H7 (cell line): ENCODE results near the gene TMTC1. TPM values are rescaled to one million over a fixed set of nuclear protein-coding genes. Genes with fewer than 3 reads are reported as not detected.
"Not testable (repeated sequence)": the region's sequence is repeated elsewhere in the genome, so short reads cannot be mapped to it uniquely, and the experiment has no call there.

Experiments used
- DNase-seq: peaks from one replicate; pipeline ENCODE4 v3.0.0; 2012
- H3K27me3 ChIP-seq: 2 replicates; pipeline ENCODE4 v1.6.0; 2011; ENCODE audit warnings: mild to moderate bottlenecking, low read length; ENCODE audit not compliant: control insufficient read depth, insufficient read depth
- H3K36me3 ChIP-seq: replicated peaks from 2 replicates; pipeline ENCODE4 v1.5.1; 2011; ENCODE audit warnings: low read length; ENCODE audit not compliant: control insufficient read depth, insufficient read depth
- H3K4me3 ChIP-seq: 2 replicates; pipeline ENCODE4 v1.5.1; 2011; ENCODE audit warnings: low read depth, mild to moderate bottlenecking, control low read depth, low read length, moderate library complexity; ENCODE audit not compliant: insufficient read depth
- total RNA-seq: library from RNA; depleted of rRNA; stranded (reverse); fragments of >200 nt; shearing (Covaris generic); gene quantifications from 2 replicates; pipeline ENCODE4 v1.2.3, GENCODE V29; 2014

Gene TMTC1
- total RNA-seq, 1 experiment from 2014 or later = 11.6 TPM

DNA sequence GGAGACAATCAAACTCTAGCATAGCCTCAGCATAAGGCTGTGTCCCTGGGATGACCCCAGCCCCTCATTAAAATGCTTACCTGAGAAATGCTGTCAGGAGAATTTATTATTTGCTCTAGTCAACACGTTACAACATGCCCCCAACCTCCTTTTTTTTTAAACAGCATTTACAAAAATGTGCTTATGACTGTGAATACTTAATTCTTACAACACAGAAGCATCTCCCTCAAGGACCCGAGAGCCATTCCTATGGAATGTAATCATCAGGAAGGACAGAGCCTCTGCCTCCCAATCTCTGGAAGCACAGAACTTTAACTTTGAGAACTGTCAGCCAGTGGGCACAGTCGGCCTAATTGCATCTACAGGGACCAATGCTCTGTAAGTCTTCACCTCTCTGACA lies 149.7 kb downstream of the TMTC1 start:
- no peak overlapping the region for H3K4me3 ChIP-seq
- no peaks in the 10 kb centered on the region for H3K36me3 ChIP-seq
- H3K27me3 ChIP-seq = no peaks in the 10 kb centered on the region
- DNase-seq = no peak

DNA sequence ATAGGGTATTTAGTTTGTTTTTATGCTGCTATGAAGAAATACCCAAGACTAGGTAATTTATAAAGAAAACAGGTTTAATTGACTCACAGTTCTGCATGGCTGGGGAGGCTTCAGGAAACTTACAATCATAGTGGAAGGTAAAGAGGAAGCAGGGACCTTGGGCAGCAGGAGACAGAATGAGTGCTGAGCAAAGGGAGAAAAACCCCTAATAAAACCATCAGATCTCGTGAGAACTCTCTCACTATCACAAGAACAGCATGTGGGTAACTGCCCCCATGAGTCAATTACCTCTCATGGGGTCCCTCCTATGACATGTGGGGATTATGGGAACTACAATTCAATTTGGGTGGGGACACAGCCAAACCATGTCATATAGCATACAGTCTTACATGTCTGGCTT lies 153.6 kb downstream of the TMTC1 start:
- H3K4me3 ChIP-seq, DNase-seq, H3K27me3 ChIP-seq, H3K36me3 ChIP-seq: not testable (repeated sequence)

DNA sequence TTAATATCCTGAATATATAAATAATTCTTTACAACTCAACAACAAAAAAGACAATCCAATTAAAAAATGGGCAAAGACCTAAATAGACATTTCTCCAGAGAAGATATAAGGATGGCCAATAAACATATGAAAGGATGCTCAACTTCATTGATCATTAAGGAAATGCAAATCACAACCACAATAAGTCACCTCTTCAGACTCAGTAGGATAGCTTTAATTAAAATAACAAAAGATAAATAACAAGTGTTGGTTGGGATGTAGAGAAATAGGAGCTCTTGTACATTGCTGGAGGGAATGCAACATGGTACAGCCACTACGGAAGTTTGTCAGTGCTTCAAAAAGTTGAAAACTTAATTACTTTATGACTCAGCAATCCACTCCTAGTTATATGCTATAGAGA lies 156.5 kb downstream of the TMTC1 start:
- DNase-seq = no peak
- no peaks in the 10 kb centered on the region for H3K36me3 ChIP-seq
- no peaks in the 10 kb centered on the region for H3K27me3 ChIP-seq
- no peak overlapping the region for H3K4me3 ChIP-seq

DNA sequence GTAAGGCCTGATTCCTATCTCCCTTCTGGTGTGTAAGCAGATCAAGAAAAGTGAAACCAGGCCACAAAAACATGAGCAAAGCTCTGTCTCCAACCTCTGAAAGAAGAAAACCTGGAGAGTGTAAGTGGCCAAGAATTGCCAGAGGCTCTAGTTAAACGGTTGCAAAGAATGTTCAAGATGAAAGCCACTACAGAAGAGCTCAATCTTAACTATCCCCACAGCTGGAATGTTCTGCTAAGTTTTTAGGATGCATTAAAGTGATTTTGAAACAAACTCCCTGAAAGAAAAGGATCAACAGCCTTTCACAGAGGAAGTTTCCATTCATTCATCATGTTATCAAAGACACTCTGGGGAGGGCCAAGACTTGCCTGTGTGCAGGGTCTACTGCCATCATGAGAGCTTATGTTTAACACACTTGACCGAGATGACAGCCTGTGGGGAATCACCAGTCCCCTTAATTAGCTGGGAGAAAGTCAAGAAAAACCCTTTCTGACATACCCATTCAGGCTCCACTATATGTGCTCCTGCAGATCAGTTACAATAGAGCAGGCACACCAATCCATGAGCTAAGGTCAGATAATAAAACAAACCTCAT lies 158.3 kb downstream of the TMTC1 start:
- Histone ChIP-seq H3K4me3 (no peak overlapping the region), H3K36me3 (no peaks in the 10 kb centered on the region), H3K27me3 (no peaks in the 10 kb centered on the region)
- DNase-seq = no peak

DNA sequence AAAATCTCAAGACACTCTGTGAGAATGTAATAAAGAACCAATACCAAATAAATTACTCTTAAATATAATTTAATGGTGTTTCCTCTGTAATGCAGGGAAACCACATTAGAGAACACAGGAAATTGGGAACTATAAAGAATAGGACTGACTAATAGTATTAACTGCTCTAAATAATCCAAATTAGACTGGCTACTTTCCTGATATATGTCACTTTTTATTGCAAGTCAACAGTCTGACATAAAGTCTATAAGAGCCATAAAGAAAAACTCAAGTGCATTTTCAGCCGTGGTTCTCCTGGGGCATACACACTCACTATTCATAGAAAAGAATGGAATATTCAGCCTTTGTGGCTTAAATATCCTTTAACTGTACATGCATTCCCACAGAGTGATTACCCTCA lies 161.5 kb downstream of the TMTC1 start:
- no peak overlapping the region for H3K4me3 ChIP-seq
- DNase-seq = no peak
- H3K36me3 ChIP-seq = no peaks in the 10 kb centered on the region
- no peaks in the 10 kb centered on the region for H3K27me3 ChIP-seq

DNA sequence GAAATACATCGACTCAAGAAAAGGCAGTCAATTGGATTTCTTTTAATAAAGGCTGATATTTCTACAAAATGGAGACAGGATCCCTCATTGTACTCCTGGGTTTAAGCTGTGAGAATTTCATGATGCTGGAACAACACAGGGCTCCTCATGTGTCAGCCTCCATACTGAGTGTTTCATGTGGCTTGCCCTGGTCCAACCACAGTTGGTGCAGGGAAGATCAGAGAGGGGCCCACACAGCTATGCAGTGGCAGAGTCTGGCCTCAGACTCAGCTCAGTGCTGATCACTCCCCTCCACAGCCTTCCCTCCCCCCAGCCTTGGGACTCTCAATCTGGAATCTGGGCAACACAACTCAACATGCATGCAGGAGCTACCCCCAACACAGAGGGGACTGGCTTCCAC lies 163.7 kb downstream of the TMTC1 start:
- Histone ChIP-seq H3K27me3 (no peaks in the 10 kb centered on the region), H3K4me3 (no peak overlapping the region), H3K36me3 (no peaks in the 10 kb centered on the region)
- DNase-seq = no peak

DNA sequence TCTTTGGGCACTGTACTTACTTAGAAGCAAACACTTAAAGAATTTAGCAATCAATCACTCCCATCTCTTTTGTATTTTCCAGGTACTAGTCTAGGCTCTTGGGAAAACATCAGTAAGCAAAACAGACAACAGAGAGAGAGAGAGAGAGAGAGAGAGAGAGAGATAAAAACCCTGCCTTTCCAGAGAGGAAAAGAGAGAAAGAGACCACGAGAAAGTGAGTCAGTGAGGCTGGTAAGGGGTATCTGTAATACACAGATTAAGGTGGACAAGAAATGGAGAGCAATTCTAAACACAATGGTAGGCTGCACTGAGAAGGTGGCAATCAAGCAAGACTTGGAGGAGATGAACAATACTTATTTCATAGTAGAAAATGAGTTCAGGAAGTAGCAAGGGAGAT lies 166.3 kb downstream of the TMTC1 start:
- no peak for DNase-seq
- H3K36me3 ChIP-seq = no peaks in the 10 kb centered on the region
- no peaks in the 10 kb centered on the region for H3K27me3 ChIP-seq
- H3K4me3 ChIP-seq = no peak overlapping the region

DNA sequence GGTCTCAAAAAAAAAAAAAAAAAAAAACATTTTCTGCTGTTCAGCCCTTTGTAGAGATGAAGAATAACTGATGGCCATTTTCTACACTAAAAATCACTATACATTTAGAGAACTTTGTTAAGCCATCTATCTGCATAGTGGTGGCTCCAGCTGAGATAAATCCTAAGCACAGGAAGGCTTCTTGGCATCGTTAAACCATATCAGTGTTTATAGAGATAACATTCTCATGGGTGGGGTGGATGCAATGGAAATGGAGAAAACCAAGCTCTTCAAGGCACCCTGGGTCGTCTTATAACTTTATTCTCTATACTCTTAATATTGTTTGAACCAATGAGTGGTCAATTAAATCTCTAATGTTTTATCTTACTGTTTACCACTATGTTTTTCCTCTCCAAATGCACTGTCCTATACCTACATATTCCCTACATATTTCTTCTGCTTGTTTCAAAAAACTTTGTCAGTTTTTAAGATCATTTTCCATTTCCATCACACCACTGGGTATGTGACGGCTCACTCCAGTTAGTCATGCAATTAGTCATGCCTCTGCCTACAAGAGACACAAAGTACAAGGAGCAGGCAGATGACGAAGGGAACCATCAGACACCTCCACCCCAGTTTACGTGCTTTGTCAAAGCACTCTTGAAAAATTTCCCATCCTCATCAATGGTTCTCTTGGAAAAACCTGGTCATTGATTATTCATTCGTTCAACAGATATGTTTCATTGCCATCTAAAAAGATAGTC lies 166.9 kb downstream of the TMTC1 start:
- no peaks in the 10 kb centered on the region for H3K36me3 ChIP-seq
- no peak overlapping the region for H3K4me3 ChIP-seq
- no peaks in the 10 kb centered on the region for H3K27me3 ChIP-seq
- no peak for DNase-seq

DNA sequence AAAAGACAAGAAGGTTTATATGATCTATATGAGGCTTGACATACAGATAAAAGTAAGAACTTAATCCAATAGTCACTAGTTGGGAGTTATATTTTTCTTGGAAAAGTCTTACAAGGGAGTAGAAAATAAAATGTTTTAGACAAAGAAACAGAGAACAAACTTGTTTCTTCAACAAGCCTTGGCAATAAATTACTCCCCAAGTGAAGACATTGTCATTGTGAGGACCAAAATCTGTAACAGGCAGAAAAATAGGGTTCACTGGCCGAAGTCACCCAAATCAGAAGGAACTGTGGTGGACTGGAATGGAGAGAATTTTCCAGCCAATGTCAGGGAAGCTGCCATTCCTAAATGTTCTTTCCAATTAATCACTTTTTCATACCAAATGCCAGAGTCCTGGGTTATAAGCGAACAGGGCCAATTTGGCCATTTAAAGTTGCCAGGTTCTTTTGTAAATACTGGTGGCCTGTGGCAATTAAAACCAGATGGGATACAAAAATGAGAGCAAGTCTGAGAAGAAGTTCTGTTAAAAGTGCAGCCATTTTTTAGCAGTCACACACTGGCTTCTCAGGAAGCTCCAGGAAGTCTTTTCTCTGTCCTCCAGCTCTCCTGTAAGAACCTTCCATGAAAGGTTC lies 168.9 kb downstream of the TMTC1 start:
- DNase-seq = no peak
- Histone ChIP-seq H3K27me3 (no peaks in the 10 kb centered on the region), H3K4me3 (no peak overlapping the region), H3K36me3 (no peaks in the 10 kb centered on the region)

DNA sequence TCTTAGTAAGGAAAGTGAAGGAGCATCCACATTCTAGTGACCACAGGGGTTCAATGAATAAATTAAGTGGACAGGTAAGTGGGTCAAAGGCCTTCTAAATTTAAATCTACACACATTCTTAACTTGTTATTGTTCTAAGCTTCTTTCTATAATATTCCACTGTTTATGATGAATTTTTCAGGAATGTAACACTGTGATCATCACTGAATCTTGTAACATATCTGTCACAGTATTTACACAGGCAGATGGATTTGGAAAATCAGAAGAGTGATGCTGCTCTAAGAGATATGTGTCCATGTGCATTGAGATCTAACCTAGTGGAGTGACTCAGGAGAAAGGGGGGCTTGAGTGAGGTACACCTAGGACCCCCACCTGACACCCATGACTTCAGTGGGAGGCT lies 170.8 kb downstream of the TMTC1 start:
- no peaks in the 10 kb centered on the region for H3K36me3 ChIP-seq
- H3K27me3 ChIP-seq = no peaks in the 10 kb centered on the region
- DNase-seq = no peak
- H3K4me3 ChIP-seq = no peak overlapping the region

DNA sequence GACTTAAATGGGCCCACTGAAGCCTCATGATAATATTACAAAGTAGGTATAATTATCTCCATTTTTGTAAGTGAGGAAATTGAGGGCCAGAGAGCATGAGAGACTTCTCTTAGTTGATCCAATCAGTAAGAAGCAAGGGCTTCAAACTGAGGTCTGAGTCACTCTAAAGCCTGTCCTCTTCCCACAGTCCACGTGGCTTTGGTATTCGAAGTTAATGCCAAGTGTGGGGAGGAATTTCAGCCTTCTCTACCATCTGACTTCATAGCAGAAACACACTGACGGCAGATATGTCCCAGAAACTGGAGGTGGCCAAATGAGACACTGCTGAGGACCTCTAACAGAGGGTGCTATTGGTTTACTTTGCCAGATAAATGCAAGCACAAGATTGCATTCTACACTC lies 171.8 kb downstream of the TMTC1 start:
- no peak overlapping the region for H3K4me3 ChIP-seq
- H3K36me3 ChIP-seq = no peaks in the 10 kb centered on the region
- no peak for DNase-seq
- H3K27me3 ChIP-seq = no peaks in the 10 kb centered on the region

DNA sequence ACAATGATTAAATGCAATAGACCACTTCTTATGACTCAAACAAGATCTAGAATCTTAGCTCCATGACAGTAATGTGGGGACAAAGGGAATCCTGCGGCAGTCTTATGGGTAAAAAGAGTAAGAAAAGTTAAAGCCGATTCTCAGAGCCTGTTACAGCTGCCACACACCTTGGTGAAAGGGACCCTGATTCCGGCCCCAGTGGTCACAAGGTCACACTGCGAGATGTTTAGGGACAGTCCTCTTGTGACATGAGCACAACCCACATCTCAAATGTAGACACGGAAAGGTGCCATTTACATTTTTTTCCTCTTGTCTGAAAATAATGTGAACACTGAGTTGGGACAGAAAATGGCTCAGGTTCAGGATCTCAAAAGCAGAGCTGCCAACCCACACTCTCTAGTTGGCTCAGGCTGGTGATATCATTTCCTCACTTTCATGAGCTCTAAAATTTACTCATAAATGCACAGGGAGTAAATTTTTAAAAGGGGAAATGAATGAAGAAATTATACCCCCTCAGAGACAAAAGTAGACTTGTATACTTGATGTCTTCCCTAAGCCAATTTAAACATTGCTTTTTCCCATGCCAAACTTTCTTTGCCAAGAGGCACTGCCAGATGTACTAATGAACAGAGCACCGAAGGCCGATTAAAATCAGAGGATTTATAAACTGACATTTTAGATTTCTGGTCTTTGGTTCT lies 173.1 kb downstream of the TMTC1 start:
- H3K4me3 ChIP-seq = no peak overlapping the region
- DNase-seq = no peak
- H3K36me3 ChIP-seq = no peaks in the 10 kb centered on the region
- no peaks in the 10 kb centered on the region for H3K27me3 ChIP-seq

DNA sequence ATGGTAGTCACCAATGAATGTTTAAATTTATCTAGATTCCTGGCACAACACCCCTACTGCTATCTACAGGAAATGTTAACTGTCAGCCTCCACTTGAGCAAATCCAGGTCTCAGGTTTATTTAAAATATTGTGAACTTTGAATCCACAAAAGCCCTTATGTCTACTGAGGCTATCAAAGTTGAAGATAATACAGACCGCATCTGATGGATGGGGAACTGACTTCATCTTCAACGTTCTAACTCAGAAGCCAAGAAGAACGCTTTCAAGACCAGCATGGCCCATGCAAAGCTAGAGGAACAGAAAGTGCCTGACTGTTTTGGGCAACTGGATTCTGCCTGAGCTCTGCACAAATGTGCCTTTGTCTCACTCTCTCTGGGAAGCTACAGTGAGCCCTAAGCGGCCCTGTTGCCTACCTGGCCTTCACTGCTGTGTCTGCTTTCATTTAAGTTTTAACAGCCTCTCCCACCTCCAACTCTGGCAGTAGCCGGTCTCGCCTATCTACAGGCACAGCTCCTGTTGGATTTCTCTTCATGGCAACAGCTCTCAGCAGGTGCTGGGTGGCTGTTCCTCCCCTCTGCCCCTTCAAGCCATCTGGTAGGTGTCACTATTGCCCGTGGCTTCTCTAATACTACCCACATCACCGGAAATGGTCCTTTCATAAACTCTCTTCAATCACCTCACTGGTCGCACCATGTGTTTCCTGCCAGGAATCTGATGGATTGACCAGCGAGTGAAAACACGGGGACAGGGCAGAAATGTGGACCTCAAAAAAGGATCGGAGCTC lies 174.1 kb downstream of the TMTC1 start:
- Histone ChIP-seq H3K36me3 (no peaks in the 10 kb centered on the region), H3K27me3 (no peaks in the 10 kb centered on the region), H3K4me3 (no peak overlapping the region)
- DNase-seq = no peak

DNA sequence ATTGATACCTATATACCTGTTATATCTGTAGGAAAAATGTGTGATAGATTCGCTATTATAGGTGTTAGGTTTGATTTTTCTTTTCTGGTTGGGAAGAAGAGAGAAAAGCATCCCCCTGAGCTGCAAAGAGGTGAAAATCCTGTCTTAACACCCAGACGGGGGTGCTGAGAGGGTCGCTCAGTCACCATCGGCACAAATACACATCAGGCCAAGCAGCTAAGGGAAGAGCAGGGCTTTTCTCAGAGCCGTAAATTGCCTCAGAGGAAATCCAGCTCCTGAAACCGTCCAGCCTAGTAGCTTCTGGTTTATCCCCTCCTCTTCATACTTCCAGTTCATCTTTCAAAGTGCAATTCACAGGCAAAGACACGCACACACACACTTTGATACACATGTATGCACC lies 175.2 kb downstream of the TMTC1 start:
- no peak for DNase-seq
- H3K4me3 ChIP-seq = no peak overlapping the region

More for the DNA sequence above, 175.2 kb downstream of the TMTC1 start:
- Histone ChIP-seq H3K27me3 (no peaks in the 10 kb centered on the region), H3K36me3 (no peaks in the 10 kb centered on the region)
